Stimulated activated CD8-positive, alpha-beta memory T cell treated with anti-CD3 and anti-CD28 coated beads, Interleukin-15, amount 100 ng/mL, for 24 hours (primary cell): ENCODE measurements around the gene ANKRD9.
A peak's percentile ranks its signal among the peaks of the same experiment; 100 is the strongest.
"Not testable (repeated sequence)": the region's sequence is repeated elsewhere in the genome, so short reads cannot be mapped to it uniquely, and the experiment has no call there.

Experiments used
- DNase-seq: peaks from one replicate; pipeline ENCODE4 v3.0.0-alpha.2; 2020; ENCODE audit warnings: low read depth

The ANKRD9 gene

GRCh38 chr14:102538602-102539543 is 29.3 kb upstream of the ANKRD9 start:
- no peak for DNase-seq

- DNase-seq, result no peak
Observed at GRCh38 chr14:102537981-102538601, 28.5 kb upstream of the ANKRD9 start.

- no peak for DNase-seq
Observed at GRCh38 chr14:102532204-102532658, 22.7 kb upstream of the ANKRD9 start.

- DNase-seq, result no peak
Observed at GRCh38 chr14:102530828-102531478, 21.4 kb upstream of the ANKRD9 start.

- no peak for DNase-seq
Observed at GRCh38 chr14:102528431-102529170, 19.0 kb upstream of the ANKRD9 start.

- no peak for DNase-seq
Observed at GRCh38 chr14:102525929-102526497, 16.4 kb upstream of the ANKRD9 start.

GRCh38 chr14:102525219-102525928 is 15.8 kb upstream of the ANKRD9 start:
- DNase-seq, result no peak

- DNase-seq, result peak; percentile 96
Observed at GRCh38 chr14:102524451-102525218, 15.1 kb upstream of the ANKRD9 start.

GRCh38 chr14:102523569-102524450 is 14.2 kb upstream of the ANKRD9 start:
- DNase-seq, result no peak

GRCh38 chr14:102523200-102523568 is 13.6 kb upstream of the ANKRD9 start:
- DNase-seq, result no peak

GRCh38 chr14:102519709-102520108 is 10.1 kb upstream of the ANKRD9 start:
- DNase-seq, result not testable (repeated sequence)

- no peak for DNase-seq
Observed at GRCh38 chr14:102518063-102518648, 8.6 kb upstream of the ANKRD9 start.

- DNase-seq, result no peak
Observed at GRCh38 chr14:102517392-102518062, 8.0 kb upstream of the ANKRD9 start.

- DNase-seq, result peak; percentile 67
Observed at GRCh38 chr14:102516531-102517391, 7.2 kb upstream of the ANKRD9 start.

GRCh38 chr14:102514987-102515733 is 5.6 kb upstream of the ANKRD9 start:
- no peak for DNase-seq
